BJ (cell line): ENCODE data around the gene SNRPN. TPM values are rescaled to one million over a fixed set of nuclear protein-coding genes. Genes with fewer than 3 reads are reported as not detected.
"Not testable (repeated sequence)": the region's sequence is repeated elsewhere in the genome, so short reads cannot be mapped to it uniquely, and the experiment has no call there.

Experiments
- CTCF ChIA-PET: fragments of 350-600 bp; formaldehyde crosslinking; extraction: SDS; loops from one replicate; lab custom pipeline; 2021; ENCODE audit warnings: antibody characterized with exemption, inconsistent platforms; lab: Yijun Ruan, JAX
- POLR2A ChIA-PET: fragments of 300-600 bp; sonication (Branson Sonifier 250); formaldehyde crosslinking; extraction: SDS; loops from one replicate; lab custom pipeline; 2021; ENCODE audit warnings: antibody characterized with exemption; lab: Charles Lee
- DNase-seq: peaks from one replicate; pipeline ENCODE4 v3.0.0-alpha.2; 2011; ENCODE audit warnings: low read depth
- H3K27me3 ChIP-seq: 2 replicates; pipeline ENCODE4 v1.6.0; 2011; ENCODE audit warnings: low read length; ENCODE audit not compliant: control insufficient read depth, insufficient read depth
- H3K36me3 ChIP-seq: 2 replicates; pipeline ENCODE4 v1.5.1; 2011; ENCODE audit warnings: low read length; ENCODE audit not compliant: control insufficient read depth, insufficient read depth
- H3K4me3 ChIP-seq: 2 replicates; pipeline ENCODE4 v1.5.1; 2011; ENCODE audit warnings: low read depth, mild to moderate bottlenecking, control low read depth, low read length
- CTCF ChIP-seq: IDR thresholded peaks from 2 replicates; pipeline ENCODE4 v1.5.1; 2011; ENCODE audit warnings: low read depth, mild to moderate bottlenecking, control low read depth, inconsistent platforms, low read length, moderate library complexity; ENCODE audit not compliant: insufficient read depth
- polyA minus RNA-seq: library from RNA; depleted of rRNA, polyadenylated mRNA; stranded (reverse); fragments of >200 nt; gene quantifications from 2 replicates; pipeline ENCODE4 v1.2.3, GENCODE V29; 2011; rRNA and poly(A)+ RNA removed
- polyA plus RNA-seq: library from polyadenylated mRNA; depleted of rRNA; stranded (reverse); fragments of >200 nt; gene quantifications from 2 replicates; pipeline ENCODE4 v1.2.3, GENCODE V29; 2011; rRNA removed

The SNRPN gene
- polyA plus RNA-seq, result 84.1 and 84.6 TPM in 2 replicates
- 40.7 and 56.1 TPM in 2 replicates for polyA minus RNA-seq

- no peak for TF ChIP-seq CTCF
- ChIA-PET CTCF (no interaction called here), POLR2A (no interaction called here)
- Histone ChIP-seq H3K4me3 (peak within 1 kb of the TSS; percentile 54), H3K27me3 (no peaks in the 10 kb centered on the region), H3K36me3 (no peaks in the 10 kb centered on the region)
- DNase-seq, result no peak
These were observed at the start of gene SNRPN, which contains the start of gene SNURF for GRCh38 chr15:24954783-24955530. Gene SNRPN, plus strand, starts transcription at chr15:24954987. Its CDS starts 19,467 bp downstream, at chr15:24974454. Gene SNURF, plus strand, starts transcription at chr15:24954987. Its CDS starts 62 bp downstream, at chr15:24955049.

- ChIA-PET CTCF (no interaction called here), POLR2A (no interaction called here)
- no peak for TF ChIP-seq CTCF
- Histone ChIP-seq H3K36me3 (no peaks in the 10 kb centered on the region), H3K4me3 (no peak overlapping the region), H3K27me3 (no peaks in the 10 kb centered on the region)
- DNase-seq, result no peak
These were observed 38.3 kb upstream of the SNRPN start for GRCh38 chr15:24916305-24917009.

- ChIA-PET POLR2A (no interaction called here), CTCF (no interaction called here)
- Histone ChIP-seq H3K4me3 (no peak overlapping the region), H3K36me3 (no peaks in the 10 kb centered on the region), H3K27me3 (no peaks in the 10 kb centered on the region)
- no peak for DNase-seq
- no peak for TF ChIP-seq CTCF
These were observed 37.4 kb upstream of the SNRPN start for GRCh38 chr15:24917431-24917830.

GRCh38 chr15:24919446-24919845, 35.3 kb upstream of the SNRPN start:
- TF ChIP-seq CTCF, result no peak
- DNase-seq, result no peak
- Histone ChIP-seq H3K36me3 (no peaks in the 10 kb centered on the region), H3K4me3 (no peak overlapping the region), H3K27me3 (no peaks in the 10 kb centered on the region)
- ChIA-PET POLR2A (no interaction called here), CTCF (no interaction called here)

GRCh38 chr15:24922781-24923180, 32.0 kb upstream of the SNRPN start:
- H3K27me3 ChIP-seq, H3K4me3 ChIP-seq, POLR2A ChIA-PET, CTCF ChIA-PET, DNase-seq, H3K36me3 ChIP-seq: not testable (repeated sequence)
